ENCODE measurements around the gene CYP1A2.
A peak's percentile ranks its signal among the peaks of the same experiment; 100 is the strongest.

The CYP1A2 gene

GRCh38 chr15:74742422-74742821 lies 6.2 kb upstream of the CYP1A2 start:
- no peak for DNase-seq (ENCODE audit: low read depth)

- DNase-seq (ENCODE audit: low read depth), result no peak
Measured at GRCh38 chr15:74746389-74746788, 2.3 kb upstream of the CYP1A2 start.

DNA sequence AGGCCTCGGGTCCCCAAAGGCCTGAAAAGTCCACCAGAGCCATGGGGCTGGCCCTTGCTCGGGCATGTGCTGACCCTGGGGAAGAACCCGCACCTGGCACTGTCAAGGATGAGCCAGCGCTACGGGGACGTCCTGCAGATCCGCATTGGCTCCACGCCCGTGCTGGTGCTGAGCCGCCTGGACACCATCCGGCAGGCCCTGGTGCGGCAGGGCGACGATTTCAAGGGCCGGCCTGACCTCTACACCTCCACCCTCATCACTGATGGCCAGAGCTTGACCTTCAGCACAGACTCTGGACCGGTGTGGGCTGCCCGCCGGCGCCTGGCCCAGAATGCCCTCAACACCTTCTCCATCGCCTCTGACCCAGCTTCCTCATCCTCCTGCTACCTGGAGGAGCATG lies 1.2 kb downstream of the CYP1A2 start:
- DNase-seq (ENCODE audit: low read depth), result no peak

- DNase-seq (ENCODE audit: low read depth), result no peak
Measured at GRCh38 chr15:74750751-74751150, 2.1 kb downstream of the CYP1A2 start.

DNA sequence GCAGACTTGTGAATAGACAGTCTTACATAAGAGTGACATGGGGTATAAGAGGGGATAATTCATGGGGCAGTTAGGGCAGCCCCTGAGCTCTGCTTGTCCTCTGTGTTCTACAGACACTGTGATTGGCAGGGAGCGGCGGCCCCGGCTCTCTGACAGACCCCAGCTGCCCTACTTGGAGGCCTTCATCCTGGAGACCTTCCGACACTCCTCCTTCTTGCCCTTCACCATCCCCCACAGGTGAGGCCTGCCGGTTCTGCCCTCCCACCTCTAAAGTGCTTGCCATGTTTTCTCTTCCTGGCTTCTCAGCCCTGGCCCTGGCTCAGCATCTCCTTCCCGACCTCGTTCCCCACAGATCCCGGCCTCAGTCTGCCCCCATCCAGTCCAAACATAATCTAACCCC lies 3.4 kb downstream of the CYP1A2 start:
- DNase-seq (ENCODE audit: low read depth), result no peak

DNA sequence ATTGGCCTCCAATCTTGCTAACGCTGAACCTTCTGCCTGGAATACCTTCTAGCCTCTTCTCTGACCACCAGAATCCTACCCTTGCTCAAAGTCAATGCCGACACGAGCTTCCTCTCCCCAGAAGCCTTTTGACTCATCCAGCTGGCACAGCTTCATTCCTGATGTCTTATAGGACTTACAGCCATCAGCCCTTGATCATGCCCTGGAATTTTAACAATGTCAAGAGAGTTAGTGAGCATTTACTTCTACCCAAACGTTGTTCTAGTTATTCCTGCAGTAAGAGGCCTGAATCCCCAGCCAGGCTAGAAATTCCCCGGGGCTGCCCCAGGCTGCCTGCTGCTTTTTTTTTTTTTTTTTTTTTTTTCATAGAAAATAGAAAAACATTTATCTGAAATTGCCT lies 3.9 kb downstream of the CYP1A2 start:
- peak; percentile 59 for DNase-seq (ENCODE audit: low read depth)

DNA sequence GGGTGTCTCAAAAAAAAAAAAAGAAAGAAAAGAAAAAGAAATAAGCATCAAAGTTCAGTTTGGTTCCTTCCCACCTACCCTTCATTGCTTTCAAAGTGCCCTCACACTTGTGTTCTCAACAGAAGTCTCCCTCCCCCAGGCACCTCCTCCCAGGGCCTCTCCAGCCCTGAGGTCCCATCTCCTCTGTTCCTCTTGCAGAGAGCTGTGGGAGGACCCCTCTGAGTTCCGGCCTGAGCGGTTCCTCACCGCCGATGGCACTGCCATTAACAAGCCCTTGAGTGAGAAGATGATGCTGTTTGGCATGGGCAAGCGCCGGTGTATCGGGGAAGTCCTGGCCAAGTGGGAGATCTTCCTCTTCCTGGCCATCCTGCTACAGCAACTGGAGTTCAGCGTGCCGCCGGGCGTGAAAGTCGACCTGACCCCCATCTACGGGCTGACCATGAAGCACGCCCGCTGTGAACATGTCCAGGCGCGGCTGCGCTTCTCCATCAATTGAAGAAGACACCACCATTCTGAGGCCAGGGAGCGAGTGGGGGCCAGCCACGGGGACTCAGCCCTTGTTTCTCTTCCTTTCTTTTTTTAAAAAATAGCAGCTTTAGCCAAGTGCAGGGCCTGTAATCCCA lies 6.1 kb downstream of the CYP1A2 start:
- no peak for DNase-seq (ENCODE audit: low read depth)

DNA sequence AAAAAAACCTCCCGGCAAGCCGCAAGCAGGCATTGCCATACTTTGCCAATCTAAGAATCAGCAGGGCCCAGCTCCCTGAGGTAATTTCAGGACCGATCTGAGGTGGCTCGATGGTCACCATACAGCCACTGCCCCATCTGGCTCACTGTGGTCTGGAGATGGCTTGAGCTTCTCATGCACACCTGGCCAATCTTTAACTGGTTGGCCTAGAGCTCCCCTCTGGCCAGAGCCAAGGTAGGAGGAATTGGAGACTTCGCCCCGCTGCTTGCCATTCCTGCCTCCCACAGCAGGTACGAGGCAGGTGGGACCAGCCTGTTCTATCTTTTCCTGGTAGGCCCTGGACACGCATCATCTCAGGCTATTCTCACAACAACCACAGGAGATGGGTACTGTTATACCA lies 10.1 kb downstream of the CYP1A2 start:
- no peak for DNase-seq (ENCODE audit: low read depth)

DNA sequence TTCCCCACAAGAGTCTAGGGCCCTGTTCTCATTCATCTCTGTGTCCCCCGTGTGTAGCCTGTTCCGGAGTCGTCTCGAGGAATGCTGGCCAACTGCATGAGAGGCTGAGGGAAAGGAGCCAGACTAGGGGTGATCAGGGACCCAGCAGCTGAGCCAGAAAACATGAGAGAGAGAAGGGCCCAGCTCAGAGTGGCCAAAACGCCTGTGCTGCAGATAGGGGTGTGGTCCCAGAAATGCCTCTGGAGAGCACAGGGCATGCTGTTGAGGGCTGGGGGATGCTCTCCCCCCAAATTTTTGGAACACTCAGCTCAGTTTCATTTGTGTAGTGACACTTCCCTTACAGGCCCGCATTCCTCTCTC lies 14.1 kb downstream of the CYP1A2 start:
- no peak for DNase-seq (ENCODE audit: low read depth)

DNA sequence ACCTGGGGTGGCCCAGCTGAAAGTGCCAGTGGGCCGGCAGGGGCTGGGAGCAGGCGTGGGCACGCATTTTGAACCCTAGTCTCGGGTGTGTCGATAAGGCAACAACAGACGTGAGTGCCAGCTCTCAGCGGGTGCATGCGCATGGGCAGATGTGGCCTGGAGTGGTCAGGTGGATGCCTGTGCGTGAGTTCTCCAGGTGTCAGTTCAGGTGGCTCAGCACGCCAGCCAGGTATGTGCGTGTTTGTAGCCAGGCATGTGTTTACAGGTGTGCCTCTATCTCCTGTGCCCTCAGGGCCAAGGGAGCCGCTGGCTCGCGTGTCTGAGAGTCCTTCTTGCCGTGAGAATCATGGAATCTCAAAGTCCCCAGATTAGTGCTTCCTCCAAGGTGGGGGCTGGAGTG lies 14.8 kb downstream of the CYP1A2 start:
- no peak for DNase-seq (ENCODE audit: low read depth)

DNA sequence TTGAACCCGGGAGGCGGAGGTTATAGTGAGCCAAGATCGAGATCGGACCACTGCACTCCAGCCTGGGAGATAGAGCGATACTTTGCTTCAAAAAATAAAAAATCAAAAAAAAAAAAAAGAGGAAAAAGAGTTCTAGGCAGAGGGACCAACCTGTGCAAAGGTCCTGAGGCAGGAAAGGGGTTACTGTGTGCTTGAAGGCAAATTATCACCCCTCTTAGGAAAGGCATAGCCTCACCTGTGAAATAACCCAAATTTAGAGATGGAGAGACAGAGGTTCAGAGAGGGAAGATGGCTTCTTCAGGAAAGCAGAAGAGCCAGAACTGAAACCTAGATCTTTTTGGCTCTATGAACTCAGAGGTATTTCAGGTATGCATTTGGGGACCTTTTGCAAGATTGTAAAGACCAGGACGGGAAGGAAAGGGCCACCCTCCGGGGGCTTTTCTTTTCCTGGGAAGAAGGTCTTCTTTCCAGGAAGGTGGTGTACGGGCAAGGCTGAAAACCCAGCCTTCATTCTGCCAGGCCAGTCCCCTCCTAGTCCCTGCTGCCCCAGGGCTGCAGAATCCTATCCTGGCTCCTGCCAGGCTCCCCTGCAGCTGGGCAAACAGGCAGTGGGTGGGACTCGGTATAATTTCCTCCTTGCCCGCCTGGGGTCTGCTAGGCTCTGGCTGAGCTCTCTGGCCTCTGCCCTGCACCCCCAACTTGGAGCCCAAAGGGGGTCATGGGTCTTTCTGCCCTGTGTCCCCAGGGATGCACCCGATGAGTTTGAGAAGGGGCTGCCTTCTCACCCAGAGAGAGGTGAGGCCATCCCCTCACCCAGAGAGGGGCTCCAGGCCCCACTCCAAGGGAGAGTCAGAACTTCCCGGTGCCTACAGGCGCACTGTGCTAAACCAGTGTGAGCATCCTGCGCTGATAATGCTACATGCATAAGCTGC lies 18.8 kb downstream of the CYP1A2 start:
- no peak for DNase-seq (ENCODE audit: low read depth)

- DNase-seq (ENCODE audit: low read depth), result no peak
Measured at GRCh38 chr15:74768099-74768770, 19.6 kb downstream of the CYP1A2 start.

DNA sequence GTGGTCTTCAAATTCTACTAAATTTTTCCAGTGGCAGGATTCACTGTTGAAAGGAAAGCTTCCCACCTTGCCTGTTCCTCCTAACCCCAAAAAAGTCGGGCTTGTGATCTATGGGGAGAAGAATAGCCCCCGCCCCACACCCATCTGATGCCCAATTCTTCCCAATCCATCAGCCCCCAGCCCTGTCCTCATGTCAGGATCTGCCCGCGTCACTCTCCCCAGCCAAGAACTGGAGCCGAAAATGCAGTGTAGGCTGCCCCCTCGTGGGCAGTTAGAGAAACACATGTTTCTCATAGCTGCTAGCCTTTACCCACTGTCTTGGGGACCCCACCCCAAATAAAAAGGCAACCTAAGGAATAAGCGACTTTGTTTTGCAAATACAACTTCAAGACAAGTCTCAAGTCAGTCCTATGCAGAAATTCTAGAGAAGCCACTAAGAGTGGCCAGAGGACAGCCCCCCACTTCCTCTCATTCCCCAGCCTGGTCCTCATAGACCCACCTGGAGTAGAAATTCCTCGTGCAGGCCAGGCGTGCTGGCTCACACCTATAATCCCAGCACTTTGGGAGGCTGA lies 20.2 kb downstream of the CYP1A2 start:
- peak; percentile 42 for DNase-seq (ENCODE audit: low read depth)

DNA sequence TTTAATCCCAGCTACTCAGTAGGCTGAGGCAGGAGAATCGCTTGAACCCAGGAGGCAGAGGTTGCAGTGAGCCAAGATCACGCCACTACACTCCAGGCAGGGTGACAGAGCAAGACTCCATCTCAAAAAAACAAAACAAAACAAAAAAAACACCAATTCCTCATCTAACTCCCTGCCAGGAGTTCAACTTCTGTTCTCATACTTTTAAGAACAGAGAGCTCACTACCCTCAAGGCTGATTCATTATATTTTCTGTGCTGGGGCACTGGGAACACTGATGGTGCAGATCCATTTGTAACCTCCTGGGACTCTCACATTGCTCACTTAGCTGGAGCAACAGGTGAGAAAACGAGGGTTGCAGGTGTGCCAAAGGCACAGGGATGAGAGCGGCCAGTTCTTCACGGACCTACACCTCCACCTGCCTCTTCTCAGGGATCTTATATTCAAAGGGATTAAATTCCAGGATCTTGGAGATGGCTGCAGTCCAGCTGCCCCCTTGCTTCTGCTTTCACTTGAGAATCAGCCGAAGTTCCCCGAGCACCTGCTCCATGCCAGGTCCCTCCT lies 20.9 kb downstream of the CYP1A2 start:
- no peak for DNase-seq (ENCODE audit: low read depth)

- DNase-seq (ENCODE audit: low read depth), result no peak
Measured at GRCh38 chr15:74770211-74770903, 21.7 kb downstream of the CYP1A2 start.

GRCh38 chr15:74773329-74773728 lies 24.7 kb downstream of the CYP1A2 start:
- no peak for DNase-seq (ENCODE audit: low read depth)

DNA sequence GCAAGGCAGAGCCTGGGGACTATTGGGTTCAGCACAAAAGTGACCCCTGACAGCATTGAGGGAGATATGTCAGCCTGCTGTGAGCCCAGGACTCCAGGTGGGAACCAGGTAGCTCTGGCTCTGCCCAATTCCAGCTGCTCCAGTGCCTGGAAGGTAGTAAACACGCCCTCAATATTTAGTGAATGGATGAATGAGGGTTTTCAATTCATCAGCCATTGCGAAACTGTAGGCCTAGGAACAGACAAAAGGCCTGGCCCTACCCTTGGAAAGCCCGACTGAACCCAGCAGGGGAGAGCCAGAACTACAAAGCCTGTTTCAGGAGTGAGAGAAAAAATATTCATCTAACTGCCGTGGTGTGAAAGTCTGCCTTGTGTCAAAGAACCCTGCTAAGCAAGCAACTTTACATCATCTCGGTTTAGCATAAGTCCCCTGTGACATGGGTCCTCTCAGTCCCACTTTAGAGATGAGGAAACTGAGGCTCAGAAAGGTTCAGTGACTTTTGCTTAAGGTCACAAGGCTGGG lies 25.1 kb downstream of the CYP1A2 start:
- no peak for DNase-seq (ENCODE audit: low read depth)

DNA sequence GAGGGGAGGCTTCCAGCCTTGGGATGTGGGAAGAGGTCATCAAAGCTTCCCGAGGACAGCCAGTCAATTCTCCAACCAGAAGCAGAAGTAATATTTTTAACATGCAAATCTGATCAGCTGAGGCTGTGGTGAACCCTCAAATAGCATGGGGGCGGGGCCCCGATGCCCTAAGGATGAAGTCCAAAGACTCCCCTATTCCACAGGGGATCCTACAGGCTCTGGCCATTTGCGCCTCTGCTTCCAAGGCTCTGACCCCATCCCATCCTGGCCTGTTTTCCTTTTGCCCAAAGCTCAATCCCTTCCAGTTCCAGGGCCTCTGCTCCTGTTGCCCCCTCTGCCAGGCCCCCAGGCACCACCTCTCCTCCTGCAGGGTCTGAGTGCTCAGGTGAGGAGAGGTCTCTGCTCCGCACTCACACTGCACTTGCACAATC lies 26.5 kb downstream of the CYP1A2 start:
- no peak for DNase-seq (ENCODE audit: low read depth)

DNA sequence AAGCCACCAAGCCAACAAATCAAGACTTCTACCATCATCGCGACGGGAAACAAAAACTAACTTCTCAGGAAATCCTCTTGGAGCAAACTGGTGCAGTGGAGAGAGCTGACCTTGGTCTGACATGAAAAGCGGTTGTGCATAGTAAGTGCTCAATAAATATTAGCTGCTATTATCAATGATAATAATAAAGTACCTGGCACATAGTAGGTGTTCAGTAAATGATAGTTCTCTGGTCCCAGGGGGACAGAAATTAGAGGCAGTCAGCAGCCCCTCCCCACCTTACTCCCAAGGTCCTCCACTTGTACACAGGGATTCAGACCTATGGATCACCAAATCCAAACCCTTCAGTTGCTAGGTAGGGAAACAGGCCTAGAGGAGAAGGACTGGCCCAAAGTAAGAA lies 27.2 kb downstream of the CYP1A2 start:
- no peak for DNase-seq (ENCODE audit: low read depth)

- peak; percentile 33 for DNase-seq (ENCODE audit: low read depth)
Measured at GRCh38 chr15:74776821-74777768, 28.4 kb downstream of the CYP1A2 start.
